GM18867 (cell line): Measurements from ENCODE around the gene ACTC1.
"Not testable (repeated sequence)": the region's sequence is repeated elsewhere in the genome, so short reads cannot be mapped to it uniquely, and the experiment has no call there.

Experiments
- ATAC-seq: cut with Tn5 transposase; IDR thresholded peaks from one replicate; pipeline ENCODE4 v1.9.1; 2021; ENCODE audit warnings: mild to moderate bottlenecking, moderate library complexity; ENCODE audit not compliant: unreplicated experiment

The ACTC1 gene

DNA sequence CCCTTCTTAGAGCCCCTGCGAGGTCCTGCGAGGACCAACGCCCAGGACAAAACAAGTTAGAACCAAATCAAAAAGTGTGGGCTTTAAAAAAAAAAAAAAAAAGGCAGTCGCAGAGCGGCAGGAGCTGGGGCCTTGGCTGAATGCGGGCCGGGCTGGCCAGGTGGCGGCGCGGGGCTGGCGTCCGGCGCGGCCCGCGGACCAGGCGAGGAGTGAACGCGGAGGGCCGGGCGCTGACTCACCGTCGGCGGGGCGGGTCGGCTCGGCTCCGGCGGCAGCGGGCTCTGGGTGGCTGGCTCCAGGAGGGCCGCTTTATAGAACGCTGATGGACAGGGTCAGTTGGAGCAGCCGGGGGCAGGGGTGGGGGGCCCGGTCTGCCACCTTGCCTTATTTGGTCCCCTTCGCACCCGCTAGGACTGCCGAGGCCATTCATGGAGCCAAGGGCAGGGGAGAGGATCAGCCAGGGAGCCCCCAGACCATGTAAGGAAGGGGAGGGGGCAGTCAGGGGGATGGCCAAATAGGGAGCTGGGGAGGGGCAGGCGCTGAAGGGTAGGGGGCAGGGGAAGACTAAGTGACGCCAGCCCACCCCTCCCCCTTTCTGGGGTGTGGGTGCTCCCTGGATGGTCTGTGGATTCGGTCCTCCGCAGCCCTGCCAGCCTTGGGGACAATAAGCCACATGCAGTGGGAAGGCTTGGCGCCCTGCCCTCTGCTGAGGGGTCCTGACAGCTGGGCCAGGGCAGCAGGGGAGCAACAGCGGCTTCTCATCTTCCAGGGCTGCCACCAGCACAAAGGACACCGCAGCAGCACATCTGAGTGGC lies at the start of gene ACTC1:
Gene ACTC1, minus strand, starts transcription at position 283 of the 815 bp plus-strand sequence. CDS start 741 bp downstream, outside the sequence.
- no peak for ATAC-seq

DNA sequence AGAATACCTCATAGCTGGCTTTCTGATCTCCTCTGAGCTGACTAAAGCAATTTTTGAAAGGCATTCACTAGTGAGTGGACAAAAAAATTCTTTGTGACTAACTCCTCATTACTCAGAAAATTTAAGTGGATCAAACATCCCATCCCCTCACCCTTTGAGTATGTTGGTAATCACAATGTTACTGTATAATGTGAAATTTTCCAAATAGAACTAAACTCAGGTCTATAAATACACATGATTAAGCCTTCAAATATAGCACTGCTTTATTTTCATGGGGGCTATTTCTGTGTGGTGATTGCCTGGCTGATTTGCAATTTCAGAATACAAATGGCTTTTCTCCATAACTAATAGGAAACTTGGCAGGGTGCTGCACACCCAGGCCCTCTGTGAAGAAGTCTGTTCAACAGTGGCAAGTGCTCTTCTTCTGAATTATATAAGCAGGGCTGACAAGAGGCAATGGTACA lies 45.9 kb upstream of the ACTC1 start:
- ATAC-seq: no peak

DNA sequence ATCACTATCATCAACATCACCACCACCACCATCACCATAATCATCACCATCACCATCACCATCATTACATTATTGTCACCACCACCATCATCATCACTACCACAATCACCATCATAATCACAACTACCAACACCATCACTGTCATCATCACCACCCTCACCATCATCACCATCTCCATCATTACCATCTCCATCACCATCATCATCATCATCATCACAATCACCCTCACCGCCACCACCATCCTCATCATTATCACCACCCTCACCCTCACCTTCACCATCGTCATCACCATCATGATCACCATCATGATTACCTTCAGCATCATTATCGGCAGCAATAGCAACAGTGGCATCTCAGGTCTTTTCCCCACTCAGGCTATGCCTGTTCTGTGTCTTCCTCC lies 42.9 kb upstream of the ACTC1 start:
- ATAC-seq: no peak

DNA sequence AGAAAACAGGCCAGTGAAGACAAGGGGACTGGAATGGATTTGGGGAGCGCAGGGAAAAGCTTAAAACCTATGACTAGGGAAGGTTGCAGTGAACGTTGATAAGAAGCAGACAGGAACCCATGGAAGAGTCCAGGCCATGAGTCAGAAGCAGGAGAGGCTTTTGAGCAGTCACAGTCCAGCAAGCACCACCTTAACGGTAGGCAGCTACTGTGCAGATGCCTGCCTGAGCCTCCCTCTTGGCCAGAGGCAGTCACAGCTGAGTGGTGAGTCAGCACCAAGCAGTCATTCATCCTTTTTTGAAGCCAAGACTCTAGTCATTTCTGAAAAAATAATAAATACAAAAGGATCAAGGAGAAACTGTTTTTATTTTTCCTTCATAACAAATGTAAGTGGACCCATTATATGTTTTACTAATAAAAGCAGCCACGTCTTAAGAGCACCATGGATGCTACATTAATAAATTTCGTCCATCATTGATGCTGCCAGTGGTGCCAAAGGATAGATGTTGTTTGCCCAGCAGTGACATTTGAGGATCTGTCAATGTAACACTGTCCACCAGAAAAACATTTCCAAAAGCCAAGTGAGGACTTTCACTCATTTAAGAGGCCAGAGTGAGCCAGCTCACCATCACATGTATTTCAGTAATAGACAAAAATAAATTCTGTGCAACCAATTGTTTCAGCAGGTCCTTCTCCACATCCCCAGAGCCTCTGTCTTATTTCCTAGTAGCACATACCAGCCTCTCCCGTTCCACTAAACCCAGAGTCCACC lies 42.1 kb upstream of the ACTC1 start:
- ATAC-seq: no peak

DNA sequence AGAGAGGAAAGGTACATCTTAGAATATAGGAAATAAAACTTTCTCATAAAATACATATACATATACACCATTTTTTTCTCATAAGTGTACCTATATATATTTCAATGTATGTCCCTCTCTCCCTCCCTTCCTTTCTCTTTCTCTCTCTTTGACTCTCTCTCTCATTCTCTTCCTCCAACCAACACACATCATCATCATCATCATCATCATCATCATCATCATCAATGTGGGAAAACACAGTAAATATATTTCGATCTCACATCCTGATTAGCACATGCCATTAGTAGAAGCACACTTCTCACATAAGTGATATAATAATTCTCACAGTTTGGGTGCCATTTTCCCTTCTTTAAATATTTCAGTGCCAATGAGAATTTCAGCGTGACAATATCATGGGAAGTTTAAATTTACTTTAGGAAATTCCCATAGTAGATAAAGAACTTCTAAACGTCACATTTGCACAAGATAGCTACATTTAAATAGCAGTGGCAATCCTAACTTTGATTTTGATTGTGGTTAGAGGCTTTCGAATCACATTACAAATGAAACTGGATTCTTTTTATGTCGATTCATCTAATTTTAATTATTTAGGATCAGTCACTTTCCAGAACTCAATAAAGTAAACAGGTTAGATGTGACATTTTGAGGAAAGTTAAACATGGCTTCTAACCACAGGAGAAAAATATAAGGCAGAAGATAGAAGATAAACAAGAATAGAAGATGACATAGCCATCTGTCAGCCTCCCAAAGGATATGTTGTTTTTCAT lies 33.0 kb upstream of the ACTC1 start:
- no peak for ATAC-seq

DNA sequence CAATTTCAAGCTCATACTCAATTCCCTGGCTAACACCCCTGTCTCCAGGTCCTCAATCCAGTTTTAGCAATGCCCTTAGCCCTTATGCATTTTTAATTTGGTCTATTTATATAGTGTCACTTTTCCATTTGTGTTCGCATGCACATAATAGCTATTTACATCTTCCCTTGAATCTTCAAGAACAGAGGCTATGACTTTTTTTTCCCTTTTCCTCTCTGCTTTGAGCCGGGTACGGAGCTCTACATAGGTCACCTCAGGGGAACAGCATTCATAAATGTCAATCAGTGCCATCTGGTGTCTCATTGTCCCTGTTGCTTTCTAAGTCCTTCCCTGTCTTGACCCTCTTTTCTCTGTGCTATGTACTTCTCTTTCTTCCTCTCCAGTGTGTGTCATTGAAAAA lies 26.5 kb upstream of the ACTC1 start:
- ATAC-seq: no peak

DNA sequence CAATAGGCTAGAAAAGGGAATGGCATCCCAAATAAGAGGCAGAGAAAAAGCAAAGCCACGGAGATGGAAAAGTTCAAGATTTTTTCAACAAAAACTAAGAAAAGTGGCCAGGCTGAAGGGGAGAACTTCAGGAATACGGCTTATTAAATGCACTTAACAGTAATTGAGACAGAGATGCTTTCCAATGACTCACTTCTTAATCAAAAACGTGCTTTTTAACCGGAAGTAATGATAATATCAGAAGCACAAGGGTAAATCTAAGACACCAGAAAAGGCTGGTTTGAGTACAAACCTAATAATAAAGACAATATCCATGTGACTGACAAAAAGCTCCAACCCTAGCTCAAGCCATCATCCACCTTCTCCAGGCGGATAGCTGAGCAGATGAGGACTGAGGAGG lies 24.8 kb upstream of the ACTC1 start:
- no peak for ATAC-seq

DNA sequence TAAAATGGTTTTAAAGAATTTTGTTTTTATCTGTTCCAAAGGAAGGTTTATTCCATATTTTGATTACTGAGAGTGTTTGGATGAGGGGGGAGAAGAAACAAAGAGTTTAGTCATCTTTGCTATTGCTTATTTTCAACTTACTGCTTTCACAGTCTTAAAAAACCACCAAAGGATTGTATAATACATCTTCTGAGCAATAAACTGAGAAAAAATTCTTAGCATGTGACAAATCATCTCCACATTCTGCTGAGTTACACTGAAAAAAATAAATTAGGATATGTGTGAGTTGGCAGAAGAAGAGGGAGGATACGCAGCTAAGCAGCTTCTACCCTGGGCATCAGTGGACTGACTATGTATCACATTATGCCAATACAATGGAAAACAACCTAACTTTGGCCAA lies 23.2 kb upstream of the ACTC1 start:
- ATAC-seq: no peak

DNA sequence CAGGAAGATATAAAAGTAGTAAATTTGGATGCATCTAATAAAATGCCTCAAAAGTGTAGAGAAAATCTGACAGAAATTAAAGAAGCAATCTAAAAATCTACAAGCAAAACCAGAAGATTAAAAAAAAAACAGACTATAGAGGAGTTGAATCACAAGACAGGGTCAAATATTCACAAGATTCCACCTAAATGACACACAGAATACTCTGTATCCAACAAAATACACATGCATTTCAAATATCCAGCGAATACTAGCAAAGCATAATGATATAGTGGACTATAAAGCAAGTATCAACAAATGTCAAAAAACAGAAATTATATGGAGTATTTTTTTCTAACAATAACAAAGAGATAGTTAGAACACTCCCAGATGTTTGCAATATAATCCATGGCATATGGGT lies 20.5 kb upstream of the ACTC1 start:
- no peak for ATAC-seq

DNA sequence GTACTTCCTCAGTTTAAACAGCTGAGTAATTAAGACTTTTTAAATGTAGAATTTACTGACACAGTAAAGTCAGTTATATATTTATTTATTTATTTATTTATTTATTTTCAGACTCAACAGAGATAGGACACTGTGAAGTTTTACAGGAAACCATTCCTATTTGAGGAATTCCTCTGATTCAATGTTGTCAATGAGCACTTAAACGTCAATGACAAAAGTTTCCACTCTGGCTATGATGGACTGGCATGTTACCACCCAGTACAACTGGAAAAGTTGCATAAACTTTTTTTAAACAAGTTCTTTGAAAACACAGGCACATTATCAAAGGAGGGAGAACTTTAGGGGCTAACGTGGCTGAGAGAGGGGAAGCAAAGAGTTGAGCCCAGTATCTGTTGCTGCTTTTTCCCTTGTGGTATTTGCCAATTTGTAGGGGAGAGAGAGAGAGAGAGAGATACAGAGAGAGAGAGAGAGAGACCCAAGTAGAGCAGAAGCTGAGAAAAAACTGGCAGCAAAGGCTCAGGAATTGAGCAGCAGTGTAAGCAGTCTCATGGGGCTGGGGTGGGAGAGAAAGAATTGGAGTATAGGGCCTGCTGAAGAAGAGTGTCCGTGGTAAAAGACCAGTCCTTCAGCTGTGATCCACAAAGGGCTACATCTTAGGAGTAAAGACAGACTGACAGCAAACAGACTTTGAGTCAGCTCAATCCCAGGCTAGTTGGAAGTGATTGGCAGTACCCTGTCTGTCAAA lies 18.3 kb upstream of the ACTC1 start:
- ATAC-seq: no peak

DNA sequence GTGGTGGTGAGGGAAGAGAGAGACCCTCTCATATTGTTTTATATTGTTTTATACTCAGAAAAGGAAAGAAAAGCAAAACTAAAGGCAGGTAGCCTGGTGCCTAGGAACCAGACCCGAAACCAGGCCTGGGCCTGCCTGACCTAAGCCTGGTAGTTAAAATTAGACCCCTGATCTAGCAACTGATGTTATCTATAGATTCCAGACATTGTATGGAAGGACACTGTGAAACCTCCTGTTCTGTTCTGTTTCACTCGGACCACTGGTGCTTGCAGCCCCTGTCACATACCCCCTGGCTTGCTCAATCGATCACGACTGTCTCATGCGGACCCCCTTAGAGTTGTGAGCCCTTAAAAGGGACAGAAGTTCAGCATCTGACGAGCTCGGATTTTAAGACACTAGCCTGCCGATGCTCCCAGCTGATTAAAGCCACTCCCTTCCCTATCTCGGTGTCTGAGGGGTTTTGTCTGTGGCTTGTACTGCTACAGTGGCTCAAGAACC lies 17.6 kb upstream of the ACTC1 start:
- ATAC-seq: not testable (repeated sequence)

DNA sequence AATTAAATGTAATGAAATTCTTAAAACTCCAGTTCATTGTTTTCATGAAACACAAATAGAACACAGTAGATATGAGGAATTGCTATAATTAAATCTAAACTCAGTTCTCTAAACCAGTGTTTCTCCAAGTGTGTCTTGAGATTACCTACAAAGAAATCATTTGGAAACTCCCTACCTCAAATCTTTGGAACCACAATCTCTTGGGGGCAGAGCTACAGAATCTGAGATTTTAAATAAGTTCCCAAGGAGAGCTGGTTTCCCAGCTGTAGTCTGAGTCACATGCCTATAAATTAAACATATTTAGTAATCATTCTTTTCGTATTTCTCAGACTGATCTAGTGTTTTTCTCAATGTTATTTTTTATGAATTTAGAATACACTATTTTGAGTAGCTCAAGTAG lies 17.0 kb upstream of the ACTC1 start:
- ATAC-seq: no peak

DNA sequence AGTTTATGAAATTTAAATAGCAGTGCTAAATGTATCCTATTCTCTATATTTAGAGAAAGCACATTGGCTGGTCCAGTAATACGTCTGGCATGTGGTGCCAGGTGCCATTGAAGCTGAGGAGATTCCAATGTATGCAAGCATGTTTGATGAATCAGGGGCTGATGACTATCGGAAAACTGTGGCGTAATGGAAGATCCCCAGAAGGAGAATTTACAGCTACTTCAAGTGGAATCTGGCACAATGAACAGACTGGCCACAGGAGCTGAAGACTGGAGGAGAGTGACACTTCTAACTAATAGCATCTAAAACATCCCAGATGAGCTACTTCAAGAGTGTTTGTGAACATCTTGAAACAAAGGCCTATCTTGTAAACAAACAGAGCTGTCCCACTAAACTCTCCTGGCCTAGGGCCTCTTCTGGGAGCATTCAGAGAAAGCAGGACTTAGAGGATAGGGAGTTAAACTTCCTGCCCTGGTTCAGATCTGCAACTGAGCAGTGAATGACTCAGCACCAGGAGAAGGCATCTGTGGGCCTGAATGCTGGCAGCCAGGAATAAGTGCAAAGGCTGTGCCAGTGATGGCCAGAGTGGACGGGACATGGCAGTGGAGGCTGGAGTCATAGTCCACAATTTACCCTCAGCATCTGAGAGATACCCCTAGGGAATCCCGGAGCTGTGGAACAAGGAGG lies 15.2 kb upstream of the ACTC1 start:
- no peak for ATAC-seq

DNA sequence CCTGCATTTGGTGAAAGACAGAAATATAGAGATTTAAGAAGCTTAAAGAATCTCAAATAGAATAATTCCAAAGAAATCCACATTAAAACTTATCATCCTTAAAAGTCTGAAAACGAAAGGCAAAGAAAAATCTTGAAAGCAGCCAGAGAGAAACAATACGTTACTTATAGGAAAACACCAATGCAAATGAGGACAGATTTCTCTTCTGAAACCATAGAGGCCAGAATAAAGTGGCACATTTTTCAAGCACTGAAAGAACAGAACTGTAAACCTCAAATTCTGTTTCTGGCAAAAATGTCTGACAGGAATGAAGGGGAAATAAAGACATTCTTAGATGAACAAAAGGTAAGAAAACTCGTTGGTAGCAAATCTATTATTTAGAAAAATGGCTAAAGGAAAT lies 13.8 kb upstream of the ACTC1 start:
- peak; percentile 58 for ATAC-seq

DNA sequence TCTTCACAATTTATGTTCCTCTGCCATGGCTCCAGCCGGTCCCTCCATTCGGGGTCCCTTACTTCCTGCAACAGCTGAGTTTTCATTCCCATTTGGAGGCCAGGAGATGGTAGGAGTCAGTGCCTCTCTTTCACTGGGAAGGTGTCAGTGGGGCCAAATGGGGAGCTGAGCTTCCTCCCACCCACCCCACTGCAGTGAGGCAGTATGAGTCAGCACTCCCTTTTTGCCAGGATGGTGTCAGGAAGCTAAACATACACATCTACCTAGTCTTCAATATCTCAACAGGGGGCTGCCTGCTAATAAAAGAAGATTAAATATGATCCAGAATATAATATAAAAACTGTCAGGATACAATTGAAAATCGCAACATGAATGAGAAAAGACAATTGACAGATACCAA lies 12.7 kb upstream of the ACTC1 start:
- ATAC-seq: no peak

DNA sequence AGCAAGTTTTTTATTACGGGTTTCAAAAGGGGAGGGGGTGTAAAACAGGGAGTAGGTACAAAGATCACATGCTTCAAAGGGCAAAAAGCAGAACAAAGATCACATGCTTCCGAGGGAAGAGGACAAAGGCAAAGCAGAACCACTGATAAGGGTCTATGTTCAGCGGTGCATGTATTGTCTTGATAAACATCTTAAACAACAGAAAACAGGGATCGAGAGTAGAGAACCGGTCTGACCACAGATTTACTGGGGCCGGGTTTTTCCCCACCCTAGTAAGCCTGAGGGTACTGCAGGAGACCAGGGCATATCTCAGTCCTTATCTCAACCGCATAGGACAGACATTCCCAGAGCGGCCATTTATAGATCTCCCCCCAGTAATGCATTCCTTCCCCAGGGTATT lies 11.9 kb upstream of the ACTC1 start:
- not testable (repeated sequence) for ATAC-seq

DNA sequence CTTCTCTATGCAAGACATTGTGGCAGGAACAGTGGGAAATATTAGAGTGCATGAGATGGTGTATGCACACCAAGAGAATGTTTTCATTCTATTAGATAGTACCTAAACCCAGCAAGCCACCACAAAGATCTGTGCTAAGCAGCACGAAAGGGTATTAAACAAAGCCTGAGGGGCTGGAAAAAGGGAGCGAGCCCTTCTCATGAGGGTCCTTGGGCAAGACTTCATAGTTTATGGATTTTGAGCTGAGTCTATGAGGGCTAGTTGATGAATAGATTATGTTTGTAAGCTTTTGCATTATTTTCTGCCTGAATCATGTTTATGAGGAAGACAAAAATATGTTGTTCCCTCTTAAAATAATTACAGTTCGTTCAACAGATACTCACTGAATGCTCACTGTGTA lies 9.4 kb upstream of the ACTC1 start:
- ATAC-seq: no peak

DNA sequence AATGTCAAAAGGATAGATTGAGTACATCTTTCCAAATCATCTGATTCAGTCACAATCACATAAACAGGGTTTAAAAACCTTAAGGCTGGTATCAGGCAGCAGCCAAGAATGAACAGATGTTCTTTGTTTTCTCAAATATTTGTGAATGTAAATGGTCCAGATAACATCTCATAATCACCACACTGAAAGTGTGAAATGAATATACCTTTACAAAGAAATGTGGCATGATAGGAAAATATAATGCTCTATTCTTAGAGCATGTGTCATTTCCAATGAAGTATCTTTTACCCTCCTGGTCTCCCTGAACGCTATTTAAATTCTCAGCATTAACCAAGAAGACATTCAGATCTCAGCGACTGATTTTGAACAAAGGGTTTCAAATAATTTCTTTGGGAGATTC lies 8.8 kb upstream of the ACTC1 start:
- no peak for ATAC-seq

DNA sequence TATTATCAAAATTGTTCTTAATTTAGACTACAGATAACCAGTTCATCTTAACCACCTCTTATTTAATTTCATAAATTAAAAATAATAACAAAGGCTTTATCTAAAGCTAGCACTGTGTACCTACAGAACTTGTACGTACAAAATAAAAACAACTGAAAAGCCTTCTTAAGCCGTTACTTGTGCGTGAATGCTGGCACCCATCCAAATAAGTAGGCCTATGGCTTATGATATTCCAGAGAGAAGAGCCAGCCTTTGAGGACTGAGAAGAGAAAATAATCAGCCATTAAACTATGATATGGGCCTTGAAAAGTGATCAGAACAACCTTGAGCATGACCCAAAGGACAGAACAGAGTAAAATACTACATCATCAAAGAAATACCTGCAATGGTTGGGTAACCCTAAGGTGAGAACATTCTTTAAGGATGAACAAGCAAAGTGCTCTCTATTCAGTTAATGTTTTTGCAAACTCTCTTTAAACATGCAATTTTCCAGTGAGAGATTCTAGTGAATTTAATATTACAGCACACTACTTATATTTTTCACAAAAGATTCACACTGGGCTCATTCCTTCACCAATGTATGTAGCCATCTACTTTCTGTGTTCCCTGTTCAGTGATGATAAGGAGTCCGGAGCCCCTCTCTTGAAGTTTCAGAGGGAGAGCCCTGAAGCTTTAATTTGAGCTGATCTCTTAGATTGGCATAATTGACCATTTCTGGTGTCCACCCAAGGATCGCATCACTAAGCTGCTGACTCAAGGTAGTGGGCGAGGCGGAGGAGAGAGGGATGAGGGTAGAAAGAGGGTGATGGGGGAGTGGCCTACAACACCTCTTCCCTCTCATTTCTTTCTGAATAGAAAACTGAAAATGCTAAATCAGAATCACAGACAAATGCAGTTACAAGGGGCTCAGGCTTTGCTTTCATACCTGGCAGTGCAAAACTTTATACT lies 7.7 kb upstream of the ACTC1 start:
- ATAC-seq: no peak
